Bronchial epithelial cell (primary cell): ENCODE results near the gene NEDD4L. TPM values are rescaled to one million over a fixed set of nuclear protein-coding genes. Genes with fewer than 3 reads are reported as not detected.

Experiments used
- DNase-seq: peaks from one replicate; pipeline ENCODE4 v3.0.0-alpha.2; 2010; ENCODE audit warnings: low read depth
- FAIRE-seq: peaks from 2 replicates; lab custom pipeline; 2011; peaks lifted over from hg19 to GRCh38; lab: Jason Lieb, UNC
- H3K27me3 ChIP-seq: 2 replicates; pipeline ENCODE4 v1.5.1; 2011; ENCODE audit warnings: low read length; ENCODE audit not compliant: control insufficient read depth, insufficient read depth
- H3K36me3 ChIP-seq: 2 replicates; pipeline ENCODE4 v1.5.1; 2011; ENCODE audit warnings: low read length; ENCODE audit not compliant: control insufficient read depth, insufficient read depth
- H3K4me3 ChIP-seq: 2 replicates; pipeline ENCODE4 v1.5.1; 2011; ENCODE audit warnings: mild to moderate bottlenecking, low read depth, low read length, control low read depth
- total RNA-seq: library from RNA; depleted of rRNA; stranded (reverse); fragments of >200 nt; gene quantifications from 2 replicates; pipeline ENCODE4 v1.2.1, GENCODE V29; 2014
- TF ChIP-seq, protein P1 (sequence below): IDR thresholded peaks from 2 replicates; pipeline ENCODE4 v1.5.1; 2011; ENCODE audit warnings: mild to moderate bottlenecking, moderate library complexity, low read length, control low read depth, inconsistent platforms; ENCODE audit not compliant: insufficient read depth, severe bottlenecking

NEDD4L gene
- total RNA-seq, 1 donor from 2014 or later: 11.3 TPM

GRCh38 chr18:58226429-58226828, 182.4 kb downstream of the NEDD4L start:
- Histone ChIP-seq H3K36me3 (no peaks in the 10 kb centered on the region), H3K4me3 (no peak overlapping the region), H3K27me3 (no peaks in the 10 kb centered on the region)
- DNase-seq (no peak), FAIRE-seq (no peak)
- TF ChIP-seq, protein P1, sequence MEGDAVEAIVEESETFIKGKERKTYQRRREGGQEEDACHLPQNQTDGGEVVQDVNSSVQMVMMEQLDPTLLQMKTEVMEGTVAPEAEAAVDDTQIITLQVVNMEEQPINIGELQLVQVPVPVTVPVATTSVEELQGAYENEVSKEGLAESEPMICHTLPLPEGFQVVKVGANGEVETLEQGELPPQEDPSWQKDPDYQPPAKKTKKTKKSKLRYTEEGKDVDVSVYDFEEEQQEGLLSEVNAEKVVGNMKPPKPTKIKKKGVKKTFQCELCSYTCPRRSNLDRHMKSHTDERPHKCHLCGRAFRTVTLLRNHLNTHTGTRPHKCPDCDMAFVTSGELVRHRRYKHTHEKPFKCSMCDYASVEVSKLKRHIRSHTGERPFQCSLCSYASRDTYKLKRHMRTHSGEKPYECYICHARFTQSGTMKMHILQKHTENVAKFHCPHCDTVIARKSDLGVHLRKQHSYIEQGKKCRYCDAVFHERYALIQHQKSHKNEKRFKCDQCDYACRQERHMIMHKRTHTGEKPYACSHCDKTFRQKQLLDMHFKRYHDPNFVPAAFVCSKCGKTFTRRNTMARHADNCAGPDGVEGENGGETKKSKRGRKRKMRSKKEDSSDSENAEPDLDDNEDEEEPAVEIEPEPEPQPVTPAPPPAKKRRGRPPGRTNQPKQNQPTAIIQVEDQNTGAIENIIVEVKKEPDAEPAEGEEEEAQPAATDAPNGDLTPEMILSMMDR: no peak

DNA sequence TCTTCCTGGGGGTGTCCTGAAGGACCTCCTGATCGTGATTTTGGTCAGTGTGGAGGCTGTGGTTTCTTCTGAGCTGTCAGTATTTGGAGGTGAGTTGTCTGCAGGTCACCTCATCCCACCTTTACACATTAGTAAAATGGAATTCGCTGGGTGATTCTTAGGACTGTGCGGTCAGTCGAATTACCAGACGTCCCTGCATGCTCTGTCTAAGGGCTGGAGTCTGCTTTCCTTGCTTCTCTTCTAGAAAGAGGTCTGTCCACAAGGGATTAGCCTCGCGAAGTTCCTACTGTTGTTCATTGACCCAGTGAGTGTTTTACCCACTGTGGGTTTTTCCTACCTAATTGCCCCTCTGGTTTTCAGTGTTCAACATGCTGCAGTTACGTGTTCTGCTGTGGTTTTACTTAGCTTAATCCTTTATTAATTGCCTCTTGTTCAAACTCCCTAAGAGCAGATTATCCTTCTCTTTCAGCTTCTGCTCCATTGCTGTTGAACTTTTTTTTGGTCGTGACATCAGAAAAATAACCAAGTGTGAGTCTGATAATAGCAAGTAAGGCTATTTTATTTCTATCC, 183.4 kb downstream of the NEDD4L start:
- no peaks in the 10 kb centered on the region for H3K36me3 ChIP-seq
- FAIRE-seq (no peak), DNase-seq (no peak)
- TF ChIP-seq, protein P1: no peak
- no peak overlapping the region for H3K4me3 ChIP-seq
- H3K27me3 ChIP-seq: no peaks in the 10 kb centered on the region

GRCh38 chr18:58228176-58228575, 184.2 kb downstream of the NEDD4L start:
- FAIRE-seq (no peak), DNase-seq (no peak)
- no peaks in the 10 kb centered on the region for H3K36me3 ChIP-seq
- no peaks in the 10 kb centered on the region for H3K27me3 ChIP-seq
- no peak overlapping the region for H3K4me3 ChIP-seq
- TF ChIP-seq, protein P1: no peak

DNA sequence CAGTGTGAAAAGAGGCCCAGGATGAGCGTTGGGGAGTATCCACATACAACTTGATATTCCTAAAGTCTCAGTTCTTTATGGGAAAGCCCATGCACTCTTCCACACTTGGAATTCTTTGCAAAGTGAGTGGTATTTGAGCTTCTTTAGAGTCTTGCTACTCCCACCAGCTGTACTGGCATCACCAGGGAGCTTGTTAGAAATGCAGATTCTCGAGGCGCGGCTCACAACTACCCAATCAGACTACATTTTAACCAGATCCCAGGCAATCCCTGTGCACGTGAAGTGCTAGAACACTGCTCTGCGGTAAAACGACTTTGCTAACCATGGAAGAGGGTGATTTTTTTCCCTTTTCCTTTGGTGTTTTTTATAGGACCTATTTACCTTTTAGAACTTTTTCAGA, 184.7 kb downstream of the NEDD4L start:
- Histone ChIP-seq H3K4me3 (no peak overlapping the region), H3K36me3 (no peaks in the 10 kb centered on the region), H3K27me3 (no peaks in the 10 kb centered on the region)
- TF ChIP-seq, protein P1: no peak
- FAIRE-seq: no peak
- DNase-seq: no peak

- DNase-seq: no peak
- no peaks in the 10 kb centered on the region for H3K27me3 ChIP-seq
- TF ChIP-seq, protein P1: no peak
- no peak overlapping the region for H3K4me3 ChIP-seq
- no peaks in the 10 kb centered on the region for H3K36me3 ChIP-seq
- no peak for FAIRE-seq
Measured at GRCh38 chr18:58229162-58229561, 185.1 kb downstream of the NEDD4L start.
